ENCODE measurements around the gene RIPK4.
"Not testable (repeated sequence)": the region's sequence is repeated elsewhere in the genome, so short reads cannot be mapped to it uniquely, and the experiment has no call there.

RIPK4 gene

GRCh38 chr21:41699311-41699710 lies 67.5 kb downstream of the RIPK4 start:
- no peak for DNase-seq
- Histone ChIP-seq H3K36me3 (no peaks in the 10 kb centered on the region), H3K4me3 (ENCODE audit: low read depth, low read length) (no peak overlapping the region), H3K27ac (no peak overlapping the region), H3K9me3 (ENCODE audit: severe bottlenecking) (no peaks in the 10 kb centered on the region), H3K27me3 (ENCODE audit: insufficient read depth, low read depth, severe bottlenecking) (no peaks in the 10 kb centered on the region)
- TF ChIP-seq CTCF (IDR thresholded peaks at IDR 0.05; ENCODE audit: low read depth, low read length), result no peak

- H3K27ac ChIP-seq, result no peak overlapping the region
- no peaks in the 10 kb centered on the region for H3K36me3 ChIP-seq
- no peaks in the 10 kb centered on the region for H3K27me3 ChIP-seq (ENCODE audit: insufficient read depth, low read depth, severe bottlenecking)
- no peaks in the 10 kb centered on the region for H3K9me3 ChIP-seq (ENCODE audit: severe bottlenecking)
- TF ChIP-seq CTCF (IDR thresholded peaks at IDR 0.05; ENCODE audit: low read depth, low read length), result no peak
- H3K4me3 ChIP-seq (ENCODE audit: low read depth, low read length), result no peak overlapping the region
- no peak for DNase-seq
Measured at GRCh38 chr21:41698071-41698470, 68.8 kb downstream of the RIPK4 start.

GRCh38 chr21:41695513-41695912 lies 71.3 kb downstream of the RIPK4 start:
- H3K27ac ChIP-seq, result no peak overlapping the region
- DNase-seq, result no peak
- no peaks in the 10 kb centered on the region for H3K9me3 ChIP-seq (ENCODE audit: severe bottlenecking)
- no peaks in the 10 kb centered on the region for H3K36me3 ChIP-seq
- peaks cover 16% of the 10 kb centered on the region for H3K27me3 ChIP-seq (ENCODE audit: insufficient read depth, low read depth, severe bottlenecking)
- H3K4me3 ChIP-seq (ENCODE audit: low read depth, low read length), result no peak overlapping the region
- no peak for TF ChIP-seq CTCF (IDR thresholded peaks at IDR 0.05; ENCODE audit: low read depth, low read length)

GRCh38 chr21:41694042-41694441 lies 72.8 kb downstream of the RIPK4 start:
- H3K36me3 ChIP-seq; H3K27ac ChIP-seq; DNase-seq; H3K9me3 ChIP-seq (ENCODE audit: severe bottlenecking); H3K4me3 ChIP-seq (ENCODE audit: low read depth, low read length): not testable (repeated sequence)
- peaks cover 16% of the 10 kb centered on the region for H3K27me3 ChIP-seq (ENCODE audit: insufficient read depth, low read depth, severe bottlenecking)

- Histone ChIP-seq H3K27me3 (ENCODE audit: insufficient read depth, low read depth, severe bottlenecking) (peaks cover 16% of the 10 kb centered on the region), H3K36me3 (no peaks in the 10 kb centered on the region), H3K9me3 (ENCODE audit: severe bottlenecking) (no peaks in the 10 kb centered on the region), H3K4me3 (ENCODE audit: low read depth, low read length) (no peak overlapping the region), H3K27ac (no peak overlapping the region)
- no peak for TF ChIP-seq CTCF (IDR thresholded peaks at IDR 0.05; ENCODE audit: low read depth, low read length)
- no peak for DNase-seq
Measured at GRCh38 chr21:41692185-41692565, 74.7 kb downstream of the RIPK4 start.

- no peak for DNase-seq
- Histone ChIP-seq H3K36me3 (no peaks in the 10 kb centered on the region), H3K9me3 (ENCODE audit: severe bottlenecking) (no peaks in the 10 kb centered on the region), H3K4me3 (ENCODE audit: low read depth, low read length) (no peak overlapping the region), H3K27me3 (ENCODE audit: insufficient read depth, low read depth, severe bottlenecking) (peaks cover 16% of the 10 kb centered on the region), H3K27ac (no peak overlapping the region)
- no peak for TF ChIP-seq CTCF (IDR thresholded peaks at IDR 0.05; ENCODE audit: low read depth, low read length)
Measured at GRCh38 chr21:41691205-41692184, 75.4 kb downstream of the RIPK4 start.
